D341Med (cell line): ENCODE results near the gene PAF1.
"Not testable (repeated sequence)": the region's sequence is repeated elsewhere in the genome, so short reads cannot be mapped to it uniquely, and the experiment has no call there.

ENCODE experiments used
- DNase-seq: peaks from one replicate; pipeline ENCODE4 v3.0.0; 2012; ENCODE audit warnings: low spot score

PAF1 gene

DNA sequence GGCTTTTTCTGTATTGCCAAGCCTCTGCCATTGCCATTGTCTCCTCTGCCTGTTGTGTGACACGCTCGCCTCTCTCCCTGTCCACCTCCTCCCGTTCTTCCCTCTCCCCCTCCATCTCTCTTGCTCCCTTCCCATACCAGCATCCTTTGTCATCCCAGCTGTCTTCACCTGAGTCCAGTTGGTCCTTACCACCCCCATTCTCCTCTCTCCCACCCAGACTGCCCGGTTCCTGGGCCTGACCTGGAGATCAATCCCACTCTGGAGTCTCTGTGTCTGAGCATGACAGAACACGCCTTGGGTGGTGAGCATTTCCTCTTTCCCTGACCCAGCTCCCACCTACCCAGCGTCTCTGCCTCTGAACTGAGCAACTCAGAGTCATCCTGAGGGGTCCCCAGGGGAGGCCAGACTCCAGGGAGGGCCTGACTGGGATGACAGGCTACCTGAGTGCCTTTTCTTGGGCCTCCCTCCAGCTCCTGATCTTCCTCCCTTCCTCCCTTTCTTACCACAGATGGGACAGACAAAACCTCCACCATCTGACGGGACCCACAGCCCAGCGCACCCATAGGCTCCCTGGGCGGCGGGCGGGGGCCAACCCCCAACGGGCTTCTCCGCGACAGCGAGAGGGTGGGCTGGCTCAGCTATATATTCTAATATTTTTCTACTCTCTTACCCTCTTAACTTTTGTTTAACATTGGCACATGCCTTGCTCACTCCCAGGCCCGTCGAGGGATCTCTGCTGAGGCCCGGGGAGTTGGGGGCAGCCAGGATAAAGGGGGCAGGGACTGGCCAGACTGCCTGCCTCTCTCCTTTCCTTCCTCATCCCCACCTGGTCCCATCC, 7.7 kb downstream of the PAF1 start:
- DNase-seq: no peak

DNA sequence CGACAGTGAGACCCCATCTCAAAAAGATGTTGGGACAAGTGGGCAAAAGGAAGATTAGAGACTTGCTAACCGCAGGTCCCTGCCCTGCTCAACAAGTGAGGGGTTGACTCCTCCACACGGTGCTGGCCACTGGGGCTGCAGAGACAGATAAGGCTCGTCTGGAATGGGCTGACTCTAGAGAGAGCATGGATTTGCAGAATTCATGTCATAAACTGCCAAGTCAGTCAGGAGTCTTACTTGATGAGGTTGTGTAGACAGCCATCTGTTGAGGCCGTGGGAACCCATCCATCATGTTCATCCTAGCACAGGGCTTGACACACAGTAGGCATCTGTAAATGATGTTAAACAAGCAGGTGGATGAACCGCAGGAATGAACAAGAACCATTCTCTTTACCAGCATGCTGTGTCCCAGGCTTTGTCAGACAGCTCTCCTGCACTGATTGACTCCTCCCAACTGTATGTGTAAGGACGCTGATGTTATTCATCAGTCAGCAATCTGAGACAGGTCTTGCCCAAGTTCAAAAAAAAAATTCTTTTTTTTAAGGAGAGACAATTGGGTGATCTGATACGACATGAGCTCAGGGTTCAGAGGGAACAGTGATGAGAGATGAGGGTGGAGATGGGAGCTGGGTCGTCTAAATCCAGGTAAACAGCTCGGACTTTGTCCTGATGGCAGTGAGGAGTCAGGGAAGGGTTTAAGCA, 8.8 kb downstream of the PAF1 start:
- DNase-seq: no peak

DNA sequence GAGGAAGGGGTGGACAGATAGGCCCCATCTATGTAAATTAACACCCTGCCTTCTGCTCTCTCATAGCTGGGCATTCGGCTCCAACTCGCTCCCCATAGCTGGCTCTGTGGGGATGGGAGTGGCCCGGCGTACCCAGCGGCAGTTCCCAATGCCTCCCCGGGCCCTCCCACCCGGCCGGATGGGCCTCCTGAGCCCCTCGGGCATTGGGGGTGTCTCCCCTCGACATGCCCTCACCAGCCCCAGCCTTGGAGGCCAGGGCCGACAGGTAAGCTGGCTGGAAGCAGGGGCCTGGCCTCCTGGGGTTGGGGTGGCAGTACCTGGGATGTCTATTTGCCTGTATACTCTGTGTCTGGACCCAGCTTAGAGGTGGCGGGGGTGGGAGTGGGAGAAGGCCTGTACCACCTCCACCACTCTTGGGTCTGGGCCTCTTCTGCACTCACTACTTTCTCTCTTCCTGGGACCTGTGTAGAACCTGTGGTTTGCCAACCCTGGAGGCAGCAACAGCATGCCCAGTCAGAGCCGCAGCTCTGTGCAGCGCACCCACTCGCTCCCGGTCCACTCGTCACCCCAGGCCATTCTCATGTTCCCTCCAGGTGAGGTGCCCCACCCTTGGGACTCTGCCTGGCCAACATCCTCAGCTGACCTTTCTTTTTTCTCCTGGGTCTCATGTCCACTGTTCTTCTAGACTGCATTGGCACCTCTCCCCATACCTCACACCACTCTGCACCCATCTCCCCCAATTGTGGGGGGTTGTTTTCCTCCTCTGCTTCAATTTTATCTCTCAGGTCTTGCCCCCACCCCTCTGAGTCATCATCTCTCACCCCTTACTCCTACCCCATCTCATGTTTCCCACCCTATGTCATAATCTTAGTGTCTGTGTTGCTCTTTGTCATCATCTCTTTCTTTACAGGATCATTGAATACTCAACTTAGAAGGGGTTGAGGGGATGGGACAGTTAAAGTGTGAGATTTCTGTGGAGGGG, 10.1 kb downstream of the PAF1 start:
- no peak for DNase-seq

DNA sequence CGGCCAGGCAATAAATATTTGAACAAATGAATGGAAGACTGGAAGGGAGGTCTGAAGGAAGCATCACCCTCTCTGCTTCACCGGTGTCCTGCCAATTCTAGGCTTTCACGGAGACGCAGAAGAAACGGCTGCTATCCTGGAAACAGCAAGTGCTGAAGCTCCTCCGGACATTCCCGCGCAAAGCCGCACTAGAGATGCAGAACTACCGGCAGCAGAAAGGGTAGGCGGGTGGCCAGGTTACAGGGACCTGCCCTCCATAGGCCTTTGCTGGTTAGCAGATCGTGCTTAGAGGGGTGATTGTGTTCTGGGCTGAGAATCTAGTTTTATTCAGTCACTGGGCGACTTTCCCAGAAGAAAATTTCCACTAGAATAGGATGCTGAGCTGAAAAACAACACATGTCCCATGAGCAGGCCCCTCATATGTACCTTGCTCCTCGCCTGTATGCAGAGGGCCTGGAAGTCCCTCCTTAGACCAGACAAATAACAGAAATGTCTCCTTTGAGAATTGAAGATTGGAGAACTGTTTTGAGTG, 11.0 kb downstream of the PAF1 start:
- no peak for DNase-seq

DNA sequence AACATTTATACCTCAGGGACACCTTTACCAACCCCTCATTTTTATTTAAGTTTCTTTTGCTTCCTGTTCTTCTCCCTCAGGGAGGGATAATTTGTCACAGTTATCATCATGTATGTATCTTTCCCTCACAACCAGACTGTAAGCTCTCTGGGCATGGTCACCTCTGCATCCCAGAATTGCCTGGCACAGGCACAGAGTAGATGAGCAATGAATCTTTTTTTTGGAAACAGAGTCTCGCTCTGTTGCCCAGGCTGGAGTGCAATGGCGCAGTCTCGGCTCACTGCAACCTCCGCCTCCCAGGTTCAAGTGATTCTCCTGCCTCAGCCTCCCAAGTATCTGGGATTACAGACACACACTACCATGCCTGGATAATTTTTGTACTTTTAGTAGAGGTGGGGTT, 11.5 kb downstream of the PAF1 start:
- not testable (repeated sequence) for DNase-seq

DNA sequence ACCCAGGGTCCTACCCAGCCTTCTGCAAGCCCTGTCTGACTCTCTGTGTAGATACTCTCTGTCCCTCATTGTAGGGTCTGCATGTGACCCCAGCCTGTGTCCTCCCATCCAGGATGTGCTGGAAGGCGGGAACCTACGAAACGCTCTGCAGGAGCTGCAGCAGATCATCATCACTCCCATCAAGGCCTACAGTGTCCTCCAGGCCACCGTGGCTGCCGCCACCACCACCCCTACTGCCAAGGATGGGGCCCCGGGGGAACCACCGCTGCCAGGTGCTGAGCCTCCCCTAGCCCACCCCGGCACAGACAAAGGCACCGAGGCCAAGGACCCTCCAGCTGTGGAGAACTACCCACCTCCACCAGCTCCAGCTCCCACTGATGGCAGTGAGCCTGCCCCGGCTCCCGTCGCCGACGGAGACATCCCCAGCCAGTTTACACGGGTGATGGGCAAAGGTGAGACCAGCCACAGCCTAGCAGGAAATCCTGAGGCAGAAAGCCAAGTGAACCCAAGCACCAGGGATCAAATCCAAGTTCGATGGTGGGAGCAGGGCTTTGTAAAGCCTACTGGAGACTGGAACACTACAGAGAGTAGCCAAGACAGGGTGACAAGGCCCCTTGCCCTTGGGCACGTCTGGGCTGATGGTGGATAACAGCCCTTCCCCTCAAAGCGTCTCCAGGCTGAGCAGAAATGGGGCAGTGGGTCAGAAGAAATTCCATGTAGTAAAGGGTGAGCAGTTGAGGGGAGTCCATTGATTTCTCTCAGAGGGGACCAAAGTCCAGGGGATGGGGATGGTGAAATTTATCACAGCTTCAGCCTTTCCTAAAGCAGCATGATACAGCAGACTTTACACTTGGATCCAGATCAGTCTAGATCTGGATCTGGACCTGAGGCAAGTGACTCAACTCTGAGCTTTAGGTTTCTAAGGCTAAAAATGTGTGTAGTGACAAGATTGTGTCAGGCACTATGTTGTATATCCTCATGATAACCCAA, 13.2 kb downstream of the PAF1 start:
- DNase-seq: no peak

DNA sequence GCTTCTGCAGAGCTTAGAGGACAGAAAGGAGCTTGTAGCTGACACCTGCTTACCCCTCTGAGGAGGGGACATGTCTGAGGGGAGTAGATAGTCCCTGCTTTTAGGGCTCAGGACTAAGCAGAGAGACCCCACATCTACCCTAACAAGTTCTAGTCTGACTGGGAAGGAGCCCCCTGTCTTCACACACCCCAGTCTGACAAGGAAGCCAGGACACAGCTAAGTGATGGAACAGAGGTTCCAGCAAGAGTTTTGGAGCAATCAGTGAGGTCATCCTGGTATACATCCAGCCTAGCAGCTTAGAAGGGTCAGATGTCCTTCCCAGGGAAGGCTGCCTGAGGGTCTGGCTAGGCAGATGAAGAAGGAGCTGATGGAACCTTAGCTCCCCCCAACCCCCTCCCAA, 15.0 kb downstream of the PAF1 start:
- DNase-seq: no peak

DNA sequence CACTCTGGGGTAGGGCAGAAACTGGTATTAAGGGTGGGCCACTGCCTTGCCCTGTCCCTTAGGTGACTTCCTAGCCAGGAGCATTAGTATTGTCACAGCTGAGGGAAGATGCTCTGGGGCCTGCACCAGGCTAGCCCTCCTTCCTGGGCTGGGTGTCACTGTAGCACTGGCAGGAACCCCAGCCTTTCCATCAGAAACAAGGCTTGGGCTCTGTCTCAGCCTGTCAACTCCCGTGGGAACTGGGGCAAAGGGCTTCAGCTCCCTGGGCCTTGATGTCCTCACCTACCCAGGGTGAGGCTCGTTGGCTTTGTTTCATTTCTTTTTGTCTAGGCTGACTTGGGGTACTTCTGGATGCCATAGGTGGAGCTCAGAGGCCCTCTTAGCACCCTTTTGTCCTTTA, 18.0 kb downstream of the PAF1 start:
- DNase-seq: no peak

DNA sequence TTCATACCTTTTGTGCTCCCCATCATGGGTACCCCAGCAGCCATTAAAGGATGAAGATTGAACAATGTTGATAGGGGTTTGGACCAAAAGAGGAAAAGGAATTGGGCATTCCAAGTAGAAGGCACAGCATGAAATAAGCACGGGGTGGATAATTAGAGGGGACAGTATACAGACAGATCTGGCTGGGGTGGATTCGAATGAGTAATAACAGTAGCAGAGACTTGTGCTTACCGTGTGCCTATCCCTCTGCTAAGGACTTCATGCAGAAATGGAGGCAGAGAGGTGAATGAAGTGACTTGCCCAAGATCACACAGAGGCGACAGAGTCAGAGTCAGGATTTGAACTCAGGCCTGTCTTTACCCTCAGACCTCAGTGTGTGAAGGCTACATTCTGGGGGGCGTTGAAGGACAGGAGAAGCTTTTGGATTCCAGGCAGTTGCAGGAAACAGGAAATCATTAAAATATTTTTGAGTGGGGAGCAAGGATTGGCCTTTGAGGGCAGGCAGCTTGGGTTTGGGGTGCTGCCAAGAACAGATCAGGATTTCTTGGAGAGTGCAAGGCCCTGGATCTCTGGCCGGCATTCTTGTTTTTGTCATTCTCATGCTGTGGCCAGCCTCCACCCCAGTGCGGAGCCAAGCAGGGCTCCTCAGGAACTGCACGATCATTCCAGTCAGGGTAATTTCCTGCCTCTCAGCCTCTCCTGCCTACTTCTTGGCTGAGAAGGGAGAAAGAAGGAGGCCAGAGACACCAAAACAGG, 18.7 kb downstream of the PAF1 start:
- no peak for DNase-seq

DNA sequence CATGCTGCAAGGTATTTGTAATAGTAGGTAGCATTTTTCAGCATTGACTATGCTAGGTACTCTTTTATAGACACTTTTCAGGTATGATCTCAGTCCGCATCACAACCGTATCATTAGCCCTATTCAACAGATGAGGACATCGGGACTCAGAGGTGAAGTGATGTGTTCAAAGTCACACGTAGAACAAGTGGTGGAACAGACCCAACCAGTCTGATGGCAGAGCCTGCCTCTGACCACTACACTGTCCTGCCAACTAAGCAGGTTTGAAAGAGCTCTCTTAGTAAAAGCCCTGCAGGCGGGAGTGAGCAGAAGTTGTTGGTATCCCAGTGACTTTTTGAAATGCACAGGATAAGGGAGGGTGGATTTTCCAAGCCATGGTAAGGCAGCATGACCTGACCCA, 20.2 kb downstream of the PAF1 start:
- no peak for DNase-seq

DNA sequence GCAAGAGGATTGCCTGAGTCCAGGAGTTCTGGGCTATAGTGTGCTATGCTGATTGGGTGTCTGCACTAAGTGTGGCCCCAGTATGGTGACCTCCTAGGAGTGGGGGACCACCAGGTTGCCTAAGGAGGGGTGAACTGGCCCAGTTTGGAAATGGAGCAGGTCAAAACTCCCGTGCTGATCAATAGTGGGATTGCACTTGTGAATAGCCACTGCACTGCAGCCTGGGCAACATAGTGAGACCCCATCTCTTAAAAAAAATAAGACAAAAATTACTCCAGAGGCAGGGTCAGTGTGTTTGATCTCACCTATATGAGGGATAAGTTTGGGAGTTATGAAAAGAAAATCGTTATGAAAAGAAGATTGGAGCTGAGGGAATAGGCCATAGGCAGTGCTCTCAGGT, 21.7 kb downstream of the PAF1 start:
- no peak for DNase-seq

DNA sequence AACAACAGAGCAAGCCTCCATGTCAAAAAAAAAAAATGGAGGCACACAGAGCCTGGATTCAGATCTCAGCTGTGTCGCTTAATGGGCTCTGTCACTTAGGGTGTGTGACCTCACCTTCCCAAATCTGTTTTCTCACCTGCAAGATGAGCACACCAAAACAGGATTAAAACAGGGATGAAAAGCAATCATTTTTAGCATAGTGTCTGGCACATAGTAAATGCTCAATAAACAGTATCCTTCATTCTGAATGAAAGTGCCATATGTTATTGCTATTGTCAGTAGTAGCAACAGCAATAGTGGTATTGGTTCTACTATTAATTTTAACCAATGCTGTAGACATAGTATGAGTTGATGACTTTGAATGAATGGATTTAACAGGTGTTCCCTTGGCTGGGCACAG, 25.4 kb downstream of the PAF1 start:
- no peak for DNase-seq

DNA sequence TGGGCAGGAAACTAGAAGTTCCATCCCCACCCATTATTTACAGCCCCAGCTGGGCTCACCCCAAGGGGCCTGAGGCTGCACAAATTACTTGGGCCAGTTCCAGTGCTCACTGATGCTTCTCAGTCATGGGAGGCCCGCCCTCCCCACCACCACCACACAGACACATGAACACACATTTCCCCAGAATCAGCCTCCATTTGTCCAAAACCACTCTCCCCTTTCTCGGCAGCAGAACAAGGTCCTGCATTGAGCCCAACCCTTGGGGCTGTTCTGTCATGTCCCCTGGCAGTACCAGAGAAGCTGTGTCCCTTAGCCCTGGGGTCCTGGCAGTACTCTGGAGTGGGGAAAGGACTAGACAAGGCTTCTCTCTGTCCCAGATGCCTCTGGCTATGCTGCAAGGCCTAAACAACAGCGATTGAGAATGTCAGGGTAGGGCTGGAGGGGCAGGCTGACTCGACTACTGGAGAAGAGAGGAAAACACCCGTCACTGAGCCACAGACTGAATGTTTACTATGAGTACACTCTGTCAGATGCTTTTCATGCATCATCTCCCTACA, 26.9 kb downstream of the PAF1 start:
- DNase-seq: no peak

DNA sequence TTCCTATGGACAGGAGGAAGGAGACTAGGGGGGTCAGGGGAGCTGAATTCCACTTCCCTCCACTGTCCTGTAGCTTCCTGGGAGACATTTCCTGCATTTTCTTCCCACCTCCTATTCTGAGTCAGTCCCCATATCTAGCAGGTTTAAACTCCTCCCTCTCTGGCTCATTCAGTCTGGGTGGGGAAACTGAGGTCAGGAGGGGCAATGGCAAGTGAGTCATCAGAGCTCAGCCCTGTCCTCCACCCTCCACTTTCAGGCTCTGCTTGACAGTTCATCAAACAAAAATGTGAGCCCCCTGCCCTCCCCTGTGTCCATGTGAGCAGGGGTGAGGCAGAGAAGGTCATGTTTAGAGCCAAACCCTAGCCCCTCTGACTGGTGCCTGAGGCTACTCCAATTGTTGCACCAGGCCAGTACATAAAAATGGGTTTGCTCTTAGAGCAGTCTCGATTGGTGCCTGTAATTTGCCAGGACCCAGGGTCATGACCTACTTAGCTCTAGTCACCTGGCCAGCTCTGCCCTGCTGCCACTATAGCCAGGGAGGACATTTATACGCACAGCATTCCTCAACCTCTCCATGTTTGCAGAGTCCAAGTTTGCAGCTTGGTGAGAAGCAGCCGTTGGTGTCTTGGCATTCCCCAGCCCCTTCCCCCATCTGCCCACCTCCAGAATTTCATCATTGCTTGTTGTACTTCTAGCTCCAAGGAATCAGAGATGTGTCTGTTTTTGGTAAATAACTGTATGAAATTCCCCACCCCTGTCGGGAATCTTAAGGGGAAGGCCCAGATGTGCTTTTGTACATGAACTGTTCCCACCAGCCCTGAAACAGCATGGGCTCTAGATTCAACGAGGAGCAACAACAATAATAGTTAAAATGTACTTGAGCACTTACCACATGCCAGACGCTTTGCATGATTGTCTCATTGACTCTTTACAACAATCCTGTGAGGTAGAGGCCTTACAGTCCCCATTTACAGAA, 27.9 kb downstream of the PAF1 start:
- DNase-seq: no peak

DNA sequence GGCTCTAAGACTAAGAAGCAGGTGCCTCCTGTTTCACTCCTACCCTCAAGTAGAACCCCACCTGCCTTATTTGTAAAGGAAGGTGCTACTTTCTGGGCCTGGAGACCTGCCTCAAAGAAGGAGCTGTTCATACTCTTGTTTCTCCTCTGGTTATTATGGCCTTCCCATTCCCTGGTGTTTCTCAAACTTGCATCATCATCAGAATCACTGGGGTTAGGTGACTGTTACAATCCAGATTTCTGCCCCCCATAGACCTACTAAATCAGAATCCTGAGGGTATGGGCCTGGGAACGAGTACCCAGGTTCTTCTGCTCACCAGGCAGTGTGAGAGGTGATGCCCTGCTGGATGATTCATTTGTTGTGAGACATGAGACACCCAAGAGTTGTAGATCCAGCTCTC, 30.3 kb downstream of the PAF1 start:
- DNase-seq: no peak

DNA sequence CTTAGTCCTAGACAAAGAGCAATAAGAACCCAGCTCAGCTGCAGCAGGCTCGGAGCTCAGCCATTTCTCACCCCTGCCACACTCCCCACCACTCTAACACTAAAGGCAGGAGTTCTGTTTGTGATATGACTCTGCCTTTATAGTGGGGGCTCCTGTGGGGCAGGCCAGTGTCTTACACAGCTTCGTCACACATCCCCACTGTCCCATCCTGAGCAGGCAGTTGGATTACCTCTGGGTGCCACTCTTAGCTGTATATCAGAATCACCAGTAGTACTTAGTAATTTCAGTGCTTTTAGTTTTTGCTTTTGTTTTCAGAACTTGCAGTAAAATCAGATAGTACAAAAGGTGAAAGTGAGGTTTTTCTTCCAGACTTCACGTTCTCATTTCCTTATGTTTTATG, 31.9 kb downstream of the PAF1 start:
- no peak for DNase-seq

DNA sequence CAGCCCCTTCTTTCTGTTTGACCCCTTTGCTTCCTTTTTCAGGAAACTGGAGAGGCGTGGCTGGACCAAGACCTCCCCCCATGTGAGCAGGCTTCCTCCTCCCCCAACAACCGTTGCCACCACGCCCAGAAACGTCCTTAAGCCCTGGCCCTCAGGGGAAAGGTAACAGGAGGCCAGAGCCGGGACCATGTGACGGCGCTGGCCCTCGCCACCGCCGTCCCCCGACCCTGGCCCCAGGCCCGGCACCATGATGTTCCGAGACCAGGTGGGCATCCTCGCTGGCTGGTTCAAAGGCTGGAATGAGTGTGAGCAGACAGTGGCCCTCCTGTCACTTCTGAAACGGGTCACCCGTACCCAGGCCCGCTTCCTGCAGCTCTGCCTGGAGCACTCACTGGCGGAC, 34.3 kb downstream of the PAF1 start:
- no peak for DNase-seq

DNA sequence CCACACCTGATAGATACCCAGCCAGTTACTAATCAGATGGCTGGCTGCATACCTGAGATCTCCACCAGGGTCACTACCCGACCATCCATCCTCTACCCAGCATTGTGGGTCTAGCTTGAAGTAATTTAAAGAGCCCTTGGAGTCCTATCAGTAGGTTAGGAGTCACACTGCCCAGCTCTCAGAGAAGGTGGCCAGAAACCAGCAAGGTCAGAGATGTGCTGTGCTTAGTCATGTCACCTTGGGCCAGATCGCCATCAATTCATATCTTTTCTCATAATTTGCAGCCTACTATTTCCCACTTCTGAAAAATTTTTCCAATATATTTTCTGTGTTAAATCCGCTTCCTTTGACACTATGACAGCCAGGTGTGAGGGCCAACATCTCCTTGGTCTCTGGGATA, 34.8 kb downstream of the PAF1 start:
- DNase-seq: no peak

DNA sequence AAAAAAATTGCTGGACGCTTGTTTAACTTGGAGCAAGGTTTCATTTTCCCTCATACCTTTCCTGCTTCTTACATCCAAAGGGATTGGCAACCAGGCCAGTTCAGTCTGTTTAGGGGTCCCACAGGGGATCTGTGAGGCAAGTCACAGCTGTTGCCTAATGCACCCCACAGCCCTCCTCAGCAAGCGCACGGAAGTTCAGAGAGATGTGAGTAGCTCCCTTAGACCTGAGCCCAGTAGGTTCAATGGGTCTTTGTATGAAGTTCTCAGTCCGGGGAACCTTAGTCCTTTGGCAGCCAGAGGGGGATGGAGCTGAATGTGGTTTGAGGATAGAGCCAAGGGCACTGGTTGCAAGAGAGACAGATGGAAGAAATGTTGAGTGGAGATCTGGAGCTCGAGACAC, 35.7 kb downstream of the PAF1 start:
- DNase-seq: no peak
